Measurements from ENCODE around the gene ATP2B2.
A peak's percentile ranks its signal among the peaks of the same experiment; 100 is the strongest.
"Not testable (repeated sequence)": the region's sequence is repeated elsewhere in the genome, so short reads cannot be mapped to it uniquely, and the experiment has no call there.

ATP2B2 gene

DNA sequence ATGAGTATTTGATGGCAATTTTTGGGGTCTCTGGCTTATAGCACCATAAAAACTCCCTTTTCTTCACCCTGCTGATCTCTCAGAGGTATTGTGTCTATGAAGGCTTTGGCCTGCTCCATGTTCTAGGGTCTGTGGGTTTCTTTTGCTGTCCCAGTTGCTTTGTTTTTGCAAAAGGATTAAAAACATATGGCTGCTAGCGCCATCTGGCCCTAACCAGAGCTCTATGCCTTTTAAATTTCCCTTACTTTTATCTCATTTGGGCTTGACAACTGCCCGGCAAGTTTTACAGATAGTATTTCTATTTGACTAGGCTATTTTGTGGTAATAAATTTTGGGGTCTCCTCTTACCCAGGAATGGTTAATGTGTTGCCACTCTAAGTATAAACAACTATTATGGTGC is 206.2 kb downstream of the ATP2B2 start:
- no peaks in the 10 kb centered on the region for H3K9me3 ChIP-seq (ENCODE audit: control insufficient read depth, low read length)
- H3K36me3 ChIP-seq (ENCODE audit: control insufficient read depth in 1 of 2, insufficient read depth in 2 of 2, low read depth in 1 of 2, low read length in 2 of 2): peaks cover 53 to 76% of the 10 kb centered on the region in 2 experiments
- no peak overlapping the region for H3K27ac ChIP-seq (ENCODE audit: low read length, poor library complexity, severe bottlenecking)
- H2BK120ac ChIP-seq (ENCODE audit: low read depth, low read length): no peak overlapping the region
- DNase-seq: no peak
- no peak overlapping the region for H2BK5ac ChIP-seq (ENCODE audit: low read depth, low read length, poor library complexity, severe bottlenecking)
- no peak overlapping the region for H2AFZ ChIP-seq (ENCODE audit: low read depth, low read length)
- H3K4me2 ChIP-seq (ENCODE audit: low read length, poor library complexity, severe bottlenecking): no peak overlapping the region
- H3K4ac ChIP-seq (ENCODE audit: low read depth in 1 of 2, low read length in 2 of 2): no peak overlapping the region
- no peak overlapping the region for H2AK5ac ChIP-seq (ENCODE audit: low read length, severe bottlenecking)
- no peak overlapping the region for H2BK12ac ChIP-seq (ENCODE audit: low read length in 2 of 2)
- H4K91ac ChIP-seq (ENCODE audit: low read length): no peak overlapping the region
- peaks cover 3% of the 10 kb centered on the region for H3K4me1 ChIP-seq (ENCODE audit: control insufficient read depth, insufficient read depth, low read depth, low read length)
- no peaks in the 10 kb centered on the region for H3K27me3 ChIP-seq (ENCODE audit: control insufficient read depth in 1 of 2, insufficient read depth in 1 of 2, low read length in 2 of 2)
- no peak overlapping the region for H4K8ac ChIP-seq (ENCODE audit: low read length)
- no peak overlapping the region for H3K14ac ChIP-seq (ENCODE audit: low read length in 2 of 2)
- H2BK15ac ChIP-seq (ENCODE audit: low read depth, poor library complexity, severe bottlenecking): no peak overlapping the region
- no peak overlapping the region for H3K4me3 ChIP-seq (ENCODE audit: insufficient read depth in 1 of 2, low read depth in 1 of 2, low read length in 2 of 2)
- no peak overlapping the region for H3K18ac ChIP-seq (ENCODE audit: low read depth in 1 of 2, low read length in 2 of 2)
- H3K23ac ChIP-seq (ENCODE audit: low read length in 2 of 2): no peak overlapping the region
- H3K9ac ChIP-seq (ENCODE audit: low read length): peak overlapping the region; percentile 54
- H3K79me1 ChIP-seq (replicated peaks; ENCODE audit: low read length, poor library complexity, severe bottlenecking): peaks cover 21% of the 10 kb centered on the region
- 100% methylated on average over 1 of the region's 2 CpGs for WGBS

DNA sequence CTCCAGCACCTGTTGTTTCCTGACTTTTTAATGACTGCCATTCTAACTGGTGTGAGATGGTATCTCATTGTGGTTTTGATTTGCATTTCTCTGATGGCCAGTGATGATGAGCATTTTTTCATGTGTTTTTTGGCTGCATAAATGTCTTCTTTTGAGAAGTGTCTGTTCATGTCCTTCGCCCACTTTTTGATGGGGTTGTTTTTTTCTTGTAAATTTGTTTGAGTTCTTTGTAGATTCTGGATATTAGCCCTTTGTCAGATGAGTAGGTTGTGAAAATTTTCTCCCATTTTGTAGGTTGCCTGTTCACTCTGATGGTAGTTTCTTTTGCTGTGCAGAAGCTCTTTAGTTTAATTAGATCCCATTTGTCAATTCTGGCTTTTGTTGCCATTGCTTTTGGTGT is 207.3 kb downstream of the ATP2B2 start:
- peaks cover 46 to 71% of the 10 kb centered on the region in 2 experiments for H3K36me3 ChIP-seq (ENCODE audit: control insufficient read depth in 1 of 2, insufficient read depth in 2 of 2, low read depth in 1 of 2, low read length in 2 of 2)
- not testable (repeated sequence) for H3K4ac ChIP-seq (ENCODE audit: low read depth in 1 of 2, low read length in 2 of 2); H3K27me3 ChIP-seq (ENCODE audit: control insufficient read depth in 1 of 2, insufficient read depth in 1 of 2, low read length in 2 of 2); H3K9ac ChIP-seq (ENCODE audit: low read length); H3K23ac ChIP-seq (ENCODE audit: low read length in 2 of 2); H3K4me2 ChIP-seq (ENCODE audit: low read length, poor library complexity, severe bottlenecking); DNase-seq; H3K4me3 ChIP-seq (ENCODE audit: insufficient read depth in 1 of 2, low read depth in 1 of 2, low read length in 2 of 2); H2BK5ac ChIP-seq (ENCODE audit: low read depth, low read length, poor library complexity, severe bottlenecking); H3K9me3 ChIP-seq (ENCODE audit: control insufficient read depth, low read length); H2BK12ac ChIP-seq (ENCODE audit: low read length in 2 of 2); H3K27ac ChIP-seq (ENCODE audit: low read length, poor library complexity, severe bottlenecking); H2AFZ ChIP-seq (ENCODE audit: low read depth, low read length); H3K18ac ChIP-seq (ENCODE audit: low read depth in 1 of 2, low read length in 2 of 2); H3K4me1 ChIP-seq (ENCODE audit: control insufficient read depth, insufficient read depth, low read depth, low read length); H2BK120ac ChIP-seq (ENCODE audit: low read depth, low read length); H2AK5ac ChIP-seq (ENCODE audit: low read length, severe bottlenecking); H4K91ac ChIP-seq (ENCODE audit: low read length); H3K14ac ChIP-seq (ENCODE audit: low read length in 2 of 2); H4K8ac ChIP-seq (ENCODE audit: low read length); H2BK15ac ChIP-seq (ENCODE audit: low read depth, poor library complexity, severe bottlenecking)
- H3K79me1 ChIP-seq (replicated peaks; ENCODE audit: low read length, poor library complexity, severe bottlenecking): peaks cover 14% of the 10 kb centered on the region
- WGBS: no CpG with 5 or more reads among the region's 1 CpG

DNA sequence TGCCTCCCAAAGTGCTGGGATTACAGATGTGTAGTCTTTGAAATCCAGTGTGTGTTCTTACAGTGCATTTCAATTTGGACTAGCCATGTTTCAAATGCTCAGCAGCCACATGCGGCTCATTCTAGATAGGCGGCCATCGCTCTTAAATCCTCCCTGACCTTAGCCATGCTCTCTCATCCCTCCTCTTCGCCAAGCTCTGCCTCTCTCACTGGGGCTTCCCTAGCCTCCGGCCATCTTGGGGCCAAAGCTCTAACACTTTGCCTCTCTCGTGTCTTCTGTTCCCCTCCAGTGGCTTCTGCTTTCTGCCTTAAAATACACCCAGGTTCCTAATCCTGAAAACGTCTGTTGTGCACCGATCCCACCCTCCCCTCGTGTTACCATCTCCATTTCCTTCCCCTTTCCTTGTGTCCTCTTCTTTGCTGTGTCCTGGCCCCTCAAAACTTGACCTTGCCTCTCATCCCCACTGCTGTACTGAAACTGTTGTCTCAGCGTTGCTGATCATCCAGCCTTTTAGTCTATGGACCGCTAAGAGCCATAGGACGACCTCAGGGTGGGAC is 211.3 kb downstream of the ATP2B2 start:
- H3K14ac ChIP-seq (ENCODE audit: low read length in 2 of 2): no peak overlapping the region

DNA sequence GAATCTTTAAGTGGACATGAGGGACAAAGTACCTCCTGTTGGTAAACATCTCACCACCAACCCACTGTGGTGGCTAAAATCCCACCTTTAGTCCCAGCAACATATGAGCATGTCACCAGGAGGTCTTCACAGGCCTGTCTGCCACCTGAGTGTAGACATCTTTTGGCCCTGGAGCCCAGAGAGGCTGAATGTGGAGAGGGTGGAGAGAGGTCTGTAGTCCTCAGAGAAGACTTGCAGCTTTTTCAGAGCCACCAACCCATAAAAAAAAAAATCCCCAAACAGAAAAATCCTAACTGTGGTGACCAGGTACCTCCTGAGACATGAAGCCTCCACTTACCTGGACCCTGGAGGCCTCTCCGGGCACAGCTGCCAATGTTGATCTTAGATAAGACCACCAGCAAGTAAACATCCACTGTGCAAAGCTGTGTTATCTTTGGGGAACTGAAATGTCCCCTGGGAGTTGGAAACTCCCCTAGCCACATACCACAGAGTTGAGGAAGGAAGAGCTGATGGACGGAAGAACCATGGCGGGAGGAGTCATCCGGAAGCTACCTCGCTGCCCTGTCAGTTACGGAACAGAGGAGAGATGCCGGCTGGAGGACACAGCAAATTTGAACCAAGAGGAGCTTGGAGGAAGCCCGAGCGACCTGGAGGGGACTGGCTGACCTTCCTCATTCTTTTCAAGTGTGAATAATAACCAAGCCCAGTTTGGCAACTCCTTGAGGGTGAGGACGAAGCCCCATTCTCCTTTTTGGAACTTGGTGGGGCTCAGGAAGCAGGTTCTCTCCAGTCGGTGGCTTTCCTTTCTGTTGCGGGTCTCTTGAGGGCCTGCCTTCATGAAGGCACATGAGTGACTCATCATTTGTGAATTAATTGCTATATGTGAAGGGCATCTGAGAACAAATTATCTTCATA is 212.6 kb downstream of the ATP2B2 start, which contains the start of gene GHRL:
GHRL (minus strand) TSS at position 443 of the 915 bp plus-strand sequence. CDS start 2,767 bp downstream, outside the sequence.
- H2AK5ac ChIP-seq (ENCODE audit: low read length, severe bottlenecking): no peak within 1 kb of the TSS
- 93% methylated on average over 11 of the region's 12 CpGs for WGBS

More for the DNA sequence above, 211.3 kb downstream of the ATP2B2 start:
- H3K4ac ChIP-seq (ENCODE audit: low read depth in 1 of 2, low read length in 2 of 2): no peak overlapping the region
- H3K9me3 ChIP-seq (ENCODE audit: control insufficient read depth, low read length): no peaks in the 10 kb centered on the region
- H3K4me1 ChIP-seq (ENCODE audit: control insufficient read depth, insufficient read depth, low read depth, low read length): peaks cover 2% of the 10 kb centered on the region
- no peak overlapping the region for H4K8ac ChIP-seq (ENCODE audit: low read length)
- no peak overlapping the region for H2BK5ac ChIP-seq (ENCODE audit: low read depth, low read length, poor library complexity, severe bottlenecking)
- H3K27me3 ChIP-seq (ENCODE audit: control insufficient read depth in 1 of 2, insufficient read depth in 1 of 2, low read length in 2 of 2): no peaks in the 10 kb centered on the region
- H3K23ac ChIP-seq (ENCODE audit: low read length in 2 of 2): no peak overlapping the region
- no peak overlapping the region for H3K4me3 ChIP-seq (ENCODE audit: insufficient read depth in 1 of 2, low read depth in 1 of 2, low read length in 2 of 2)
- H4K91ac ChIP-seq (ENCODE audit: low read length): no peak overlapping the region
- H2AK5ac ChIP-seq (ENCODE audit: low read length, severe bottlenecking): no peak overlapping the region
- no peak overlapping the region for H2AFZ ChIP-seq (ENCODE audit: low read depth, low read length)
- 97% methylated on average over 12 of the region's 12 CpGs for whole genome bisulfite sequencing
- peaks cover 50 to 65% of the 10 kb centered on the region in 2 experiments for H3K36me3 ChIP-seq (ENCODE audit: control insufficient read depth in 1 of 2, insufficient read depth in 2 of 2, low read depth in 1 of 2, low read length in 2 of 2)
- H3K4me2 ChIP-seq (ENCODE audit: low read length, poor library complexity, severe bottlenecking): no peak overlapping the region
- DNase-seq: no peak
- no peak overlapping the region for H3K27ac ChIP-seq (ENCODE audit: low read length, poor library complexity, severe bottlenecking)
- H3K9ac ChIP-seq (ENCODE audit: low read length): no peak overlapping the region
- H2BK15ac ChIP-seq (ENCODE audit: low read depth, poor library complexity, severe bottlenecking): no peak overlapping the region
- H3K79me1 ChIP-seq (replicated peaks; ENCODE audit: low read length, poor library complexity, severe bottlenecking): peaks cover 16% of the 10 kb centered on the region
- H2BK12ac ChIP-seq (ENCODE audit: low read length in 2 of 2): no peak overlapping the region
- H2BK120ac ChIP-seq (ENCODE audit: low read depth, low read length): no peak overlapping the region
- H3K18ac ChIP-seq (ENCODE audit: low read depth in 1 of 2, low read length in 2 of 2): no peak overlapping the region

More for the DNA sequence above, 212.6 kb downstream of the ATP2B2 start, which contains the start of gene GHRL:
- Histone ChIP-seq H4K91ac (ENCODE audit: low read length) (no peak within 1 kb of the TSS), H3K14ac (ENCODE audit: low read length in 2 of 2) (no peak within 1 kb of the TSS), H2BK120ac (ENCODE audit: low read depth, low read length) (no peak within 1 kb of the TSS), H2BK12ac (ENCODE audit: low read length in 2 of 2) (no peak within 1 kb of the TSS), H4K8ac (ENCODE audit: low read length) (peak within 1 kb of the TSS; percentile 13), H3K18ac (ENCODE audit: low read depth in 1 of 2, low read length in 2 of 2) (no peak within 1 kb of the TSS), H3K27ac (ENCODE audit: low read length, poor library complexity, severe bottlenecking) (no peak within 1 kb of the TSS), H2AFZ (ENCODE audit: low read depth, low read length) (no peak within 1 kb of the TSS), H2BK5ac (ENCODE audit: low read depth, low read length, poor library complexity, severe bottlenecking) (no peak within 1 kb of the TSS), H3K79me1 (replicated peaks; ENCODE audit: low read length, poor library complexity, severe bottlenecking) (peaks cover 24% of the 10 kb centered on the region), H3K36me3 (ENCODE audit: control insufficient read depth in 1 of 2, insufficient read depth in 2 of 2, low read depth in 1 of 2, low read length in 2 of 2) (peaks cover 64 to 70% of the 10 kb centered on the region in 2 experiments), H3K4me3 (ENCODE audit: insufficient read depth in 1 of 2, low read depth in 1 of 2, low read length in 2 of 2) (no peak within 1 kb of the TSS), H3K9me3 (ENCODE audit: control insufficient read depth, low read length) (no peaks in the 10 kb centered on the region), H2BK15ac (ENCODE audit: low read depth, poor library complexity, severe bottlenecking) (no peak within 1 kb of the TSS), H3K4ac (ENCODE audit: low read depth in 1 of 2, low read length in 2 of 2) (no peak within 1 kb of the TSS), H3K9ac (ENCODE audit: low read length) (no peak within 1 kb of the TSS), H3K4me2 (ENCODE audit: low read length, poor library complexity, severe bottlenecking) (no peak within 1 kb of the TSS), H3K23ac (ENCODE audit: low read length in 2 of 2) (no peak within 1 kb of the TSS), H3K4me1 (ENCODE audit: control insufficient read depth, insufficient read depth, low read depth, low read length) (peaks cover 2% of the 10 kb centered on the region), H3K27me3 (ENCODE audit: control insufficient read depth in 1 of 2, insufficient read depth in 1 of 2, low read length in 2 of 2) (no peaks in the 10 kb centered on the region)
- DNase-seq: peak; percentile 24
